Activated CD4-positive, alpha-beta T cell treated with anti-CD3 and anti-CD28 coated beads, Interleukin-2, amount 50 U/mL, for 1 hour (primary cell): ENCODE results near the gene PACRG.

Experiments
- DNase-seq: peaks from one replicate; pipeline ENCODE4 v3.0.0-alpha.2; 2020

Gene PACRG

DNA sequence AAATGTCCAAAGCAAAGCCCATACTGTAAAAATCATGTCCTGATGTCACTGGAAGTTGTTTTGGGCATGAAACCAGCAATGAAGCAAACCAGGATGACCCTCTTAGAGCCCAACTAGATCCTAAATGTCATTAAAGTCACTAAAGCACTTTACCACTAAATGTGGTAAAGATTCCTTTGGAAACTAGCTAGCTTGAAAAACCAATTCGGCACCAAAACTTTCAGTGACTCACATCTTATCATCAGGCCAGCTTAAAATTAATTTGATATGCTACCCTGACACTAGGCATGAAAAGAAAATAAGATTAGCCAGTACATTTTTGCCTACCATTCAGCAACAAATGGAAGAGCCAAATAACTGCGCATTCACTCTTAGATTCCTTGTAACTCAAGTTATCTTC, 145.8 kb downstream of the PACRG start:
- DNase-seq = no peak

GRCh38 chr6:162875070-162875469, 147.3 kb downstream of the PACRG start:
- no peak for DNase-seq

DNA sequence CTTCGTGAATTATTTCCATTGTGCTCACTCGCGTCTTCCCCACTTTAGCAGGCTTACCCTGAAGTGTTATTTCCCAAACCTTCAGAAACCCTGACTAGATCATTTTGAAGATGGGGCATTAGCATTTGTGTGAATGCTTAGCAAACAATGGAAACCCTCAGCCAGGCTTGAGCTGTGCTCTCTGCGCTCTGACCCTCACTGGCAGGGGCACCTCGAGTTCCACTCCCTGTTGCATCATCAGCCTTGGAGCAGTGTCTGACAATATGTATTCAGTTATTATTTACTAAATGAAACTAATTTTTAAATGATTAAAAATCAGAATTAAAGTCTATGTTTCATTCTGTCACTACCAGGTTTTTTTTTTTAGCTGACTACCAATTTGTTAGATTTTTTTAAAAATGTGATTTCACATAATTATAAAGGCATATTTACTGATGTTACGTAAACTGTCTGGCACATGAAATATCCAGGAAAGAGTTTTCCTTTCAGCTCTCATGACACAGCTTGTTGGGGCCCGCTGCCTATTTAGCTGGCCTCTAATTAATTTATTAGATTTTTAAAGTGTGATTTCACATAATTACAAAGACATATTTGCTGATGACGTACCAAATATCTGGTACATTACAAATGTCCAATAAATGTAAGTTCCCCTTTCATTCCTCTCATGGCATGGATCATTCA, 155.2 kb downstream of the PACRG start:
- no peak for DNase-seq

DNA sequence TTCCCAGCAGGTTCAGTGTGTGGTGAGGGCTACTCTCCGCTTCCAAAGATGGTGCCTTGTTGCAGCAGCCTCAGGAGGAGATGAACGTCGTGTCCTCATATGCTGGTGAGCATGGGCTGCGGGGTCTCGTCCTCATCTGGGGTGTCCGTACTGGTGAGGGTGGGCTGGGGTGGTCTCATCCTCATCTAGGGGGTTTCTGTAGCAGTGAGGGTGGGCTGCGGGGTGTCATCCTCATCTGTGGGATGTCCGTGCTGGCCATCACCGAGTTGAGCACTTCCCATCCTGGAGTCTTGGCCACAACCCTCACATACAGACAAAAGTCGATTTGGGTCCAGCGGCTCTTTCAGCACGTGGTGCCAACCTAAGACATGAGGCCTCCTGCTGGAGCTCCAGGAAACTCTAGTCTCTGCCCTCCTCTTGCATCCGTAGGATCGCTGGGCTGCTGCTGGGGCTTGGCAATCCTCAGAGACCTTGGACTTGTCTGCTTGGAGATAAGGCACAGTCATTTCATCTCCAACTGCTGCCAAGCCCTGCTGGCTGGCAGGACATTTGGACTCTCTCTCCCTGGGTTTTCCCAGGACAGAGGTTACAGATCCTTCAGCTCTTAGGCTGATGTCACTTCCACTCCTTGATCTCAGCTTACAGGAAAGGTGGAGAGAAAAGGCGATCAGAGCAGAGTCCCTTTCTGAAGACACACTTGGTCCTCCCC, 160.4 kb downstream of the PACRG start:
- DNase-seq = no peak

DNA sequence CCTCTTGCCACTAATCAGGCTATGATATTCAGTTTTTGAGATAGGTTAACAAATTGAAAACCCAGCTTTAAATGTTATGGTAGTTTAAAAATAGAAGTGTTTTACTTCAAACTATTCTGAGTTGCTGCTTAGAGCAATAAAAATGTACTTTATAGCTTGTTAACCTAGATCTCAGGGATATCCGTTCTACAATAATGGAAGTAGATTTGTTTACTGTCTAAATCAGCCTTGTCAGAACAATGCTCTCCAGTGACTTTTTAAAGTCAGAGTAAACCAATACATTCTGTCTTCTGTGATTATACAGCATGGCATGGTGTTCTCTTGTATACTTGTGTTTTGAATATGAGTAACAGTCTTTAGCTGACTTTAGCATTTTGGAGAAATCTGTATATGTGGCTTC, 161.5 kb downstream of the PACRG start:
- DNase-seq = no peak

DNA sequence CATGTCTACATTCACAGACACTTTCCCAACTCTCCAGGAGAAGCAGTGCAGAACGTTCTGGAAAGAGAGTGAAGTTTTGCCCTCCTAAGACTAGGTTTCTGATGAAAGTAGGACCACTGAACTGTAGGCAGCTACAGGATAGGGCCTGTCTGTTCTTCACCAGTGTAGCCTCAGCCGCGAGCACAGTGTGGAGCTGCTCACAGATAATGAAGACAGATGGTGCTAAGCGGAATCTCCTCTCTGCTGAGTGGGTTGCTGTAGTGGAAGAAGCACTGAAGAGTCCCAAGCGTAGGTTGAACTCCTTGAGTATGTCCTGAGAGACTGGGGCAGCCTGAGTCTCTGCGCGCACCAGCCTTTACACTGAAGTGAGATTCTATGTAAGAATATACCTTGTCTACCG, 170.2 kb downstream of the PACRG start:
- DNase-seq = no peak

DNA sequence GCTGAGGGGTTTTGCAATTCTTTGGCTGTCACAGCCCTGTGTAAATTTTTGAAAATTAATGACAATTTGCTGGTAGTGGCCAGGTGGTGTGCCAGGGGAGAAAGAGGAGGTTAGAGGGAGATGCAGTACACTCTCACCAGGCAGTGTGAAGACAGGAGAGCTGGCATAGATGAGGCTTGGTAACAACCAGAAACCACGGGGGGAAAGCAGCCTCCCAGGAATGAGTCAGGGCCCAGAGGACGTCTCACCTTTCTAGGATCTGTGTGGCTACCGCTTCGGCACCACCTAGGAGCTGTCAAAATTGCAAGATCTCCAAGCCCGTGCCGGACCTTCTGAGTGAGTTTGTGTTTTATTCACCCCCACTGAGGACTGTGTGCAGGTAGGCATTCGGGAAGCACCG, 171.4 kb downstream of the PACRG start:
- no peak for DNase-seq

DNA sequence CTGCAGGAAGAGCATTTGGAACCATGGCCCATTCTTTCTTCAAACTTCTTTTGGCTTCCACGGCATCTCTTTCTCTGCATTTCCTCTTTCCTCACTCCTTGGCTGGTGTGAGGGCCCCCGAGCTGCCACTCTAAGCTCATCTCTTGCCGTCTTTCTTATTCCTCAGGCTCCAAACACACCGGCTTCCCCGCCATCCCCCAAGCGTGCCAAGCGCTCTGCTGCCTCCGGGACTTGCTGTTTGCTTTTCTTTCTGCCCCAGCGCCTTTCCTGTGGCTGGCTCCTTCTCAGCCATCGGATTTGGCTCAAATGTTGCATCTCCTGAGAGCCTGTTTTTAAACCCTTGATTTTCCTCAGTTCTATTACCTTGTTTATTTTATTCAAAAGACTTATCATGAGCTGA, 172.7 kb downstream of the PACRG start:
- DNase-seq = no peak

DNA sequence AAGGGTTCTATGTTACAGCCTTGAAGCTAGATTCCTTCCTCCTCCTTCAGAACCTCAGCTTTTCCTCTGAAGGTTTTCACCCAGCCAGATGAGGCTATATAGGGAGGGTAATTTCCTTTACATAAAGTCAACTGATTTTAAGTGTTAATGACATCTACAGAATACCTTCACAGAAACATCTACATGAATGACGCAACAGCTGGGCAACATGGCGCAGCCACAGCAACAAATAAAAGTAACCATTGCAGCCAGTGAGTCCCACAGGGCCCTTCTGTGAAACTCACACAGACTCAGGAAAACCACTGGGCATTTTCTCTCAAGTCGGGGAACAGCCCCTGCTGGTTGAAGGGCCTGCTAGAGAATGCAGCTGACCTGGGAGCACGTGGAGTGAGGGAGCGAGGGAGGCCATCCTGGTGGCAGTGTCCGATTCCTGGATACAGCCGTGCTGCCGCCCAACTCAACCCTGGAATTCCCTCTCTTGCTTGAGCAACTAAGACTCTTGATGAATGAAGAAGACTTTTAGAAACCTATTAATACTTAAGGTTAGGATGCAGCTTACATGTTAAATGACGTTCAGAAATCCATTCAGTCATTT, 176.4 kb downstream of the PACRG start:
- no peak for DNase-seq

GRCh38 chr6:162906479-162906878, 178.7 kb downstream of the PACRG start:
- DNase-seq = no peak

DNA sequence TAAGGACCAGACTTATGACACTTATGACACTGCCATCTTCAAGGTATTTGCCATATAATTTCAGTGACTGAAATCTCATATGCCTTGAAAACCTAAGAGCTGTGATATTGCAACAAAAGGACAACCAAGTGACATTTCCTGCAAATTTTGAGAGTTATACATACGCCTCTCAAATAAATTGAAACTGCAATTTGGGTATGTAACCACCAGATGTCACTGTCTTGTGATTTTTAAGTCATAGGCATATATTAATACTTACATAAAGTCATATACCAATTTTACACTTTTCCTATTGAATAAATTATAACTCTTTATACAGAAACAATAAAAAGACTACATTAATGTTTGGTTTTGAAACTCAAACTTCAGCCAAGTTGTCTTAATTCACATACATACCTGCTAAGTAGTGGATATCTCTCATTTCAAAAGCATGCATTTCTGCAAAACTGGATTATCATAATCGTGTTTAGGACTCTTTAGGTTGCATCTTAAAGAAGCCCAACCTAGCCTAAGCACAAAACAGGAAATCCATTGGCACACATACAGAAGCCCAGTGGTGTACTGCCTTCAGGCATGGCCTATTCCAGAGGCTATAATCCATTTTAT, 180.2 kb downstream of the PACRG start:
- DNase-seq = no peak

GRCh38 chr6:162913206-162913605, 185.4 kb downstream of the PACRG start:
- no peak for DNase-seq

- no peak for DNase-seq
Observed at GRCh38 chr6:162917506-162917905, 189.7 kb downstream of the PACRG start.

DNA sequence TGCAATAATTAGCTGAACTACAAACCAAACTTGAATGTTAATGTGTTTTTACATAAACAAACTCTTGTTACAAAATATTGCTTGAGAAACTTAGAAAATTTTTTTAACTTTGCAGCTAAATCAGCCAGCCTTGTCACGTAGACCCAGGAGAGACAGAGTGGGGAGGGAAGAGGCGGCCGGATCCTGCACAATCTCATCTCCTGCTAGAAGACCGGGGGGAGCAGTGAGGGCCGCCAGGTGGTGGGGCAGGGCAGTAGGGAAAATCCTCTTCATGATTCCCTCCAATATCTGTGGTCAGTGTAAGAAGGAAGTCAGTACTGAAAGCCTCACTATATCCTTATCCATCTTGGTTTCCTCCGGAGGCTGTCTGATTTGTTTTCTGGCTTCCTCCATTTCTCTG, 193.3 kb downstream of the PACRG start:
- no peak for DNase-seq

DNA sequence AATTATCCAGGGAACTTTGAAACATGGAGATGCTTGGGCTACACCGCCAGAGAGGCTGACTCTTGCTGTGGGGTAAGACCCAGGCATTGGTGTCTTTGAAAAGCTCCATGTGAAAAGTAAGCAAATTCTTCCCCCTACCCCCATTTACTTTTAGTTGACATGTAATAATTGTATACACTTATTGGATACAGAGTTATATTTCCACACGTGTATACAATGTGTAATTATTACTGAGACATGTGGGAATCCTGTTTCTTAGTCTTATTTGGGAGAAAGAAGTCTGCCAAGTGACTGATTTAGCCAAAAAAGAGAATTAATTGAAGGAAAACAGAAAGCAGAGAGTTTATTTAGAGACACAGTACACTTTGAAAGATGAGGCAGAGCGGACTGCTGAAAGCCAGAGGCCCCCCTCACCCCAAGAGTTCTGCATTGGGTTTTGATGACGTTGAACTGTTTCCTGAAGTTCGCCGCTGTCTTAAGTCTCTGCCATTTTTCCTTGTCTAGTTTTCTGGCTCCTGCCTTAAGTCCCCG, 193.8 kb downstream of the PACRG start:
- DNase-seq = no peak

DNA sequence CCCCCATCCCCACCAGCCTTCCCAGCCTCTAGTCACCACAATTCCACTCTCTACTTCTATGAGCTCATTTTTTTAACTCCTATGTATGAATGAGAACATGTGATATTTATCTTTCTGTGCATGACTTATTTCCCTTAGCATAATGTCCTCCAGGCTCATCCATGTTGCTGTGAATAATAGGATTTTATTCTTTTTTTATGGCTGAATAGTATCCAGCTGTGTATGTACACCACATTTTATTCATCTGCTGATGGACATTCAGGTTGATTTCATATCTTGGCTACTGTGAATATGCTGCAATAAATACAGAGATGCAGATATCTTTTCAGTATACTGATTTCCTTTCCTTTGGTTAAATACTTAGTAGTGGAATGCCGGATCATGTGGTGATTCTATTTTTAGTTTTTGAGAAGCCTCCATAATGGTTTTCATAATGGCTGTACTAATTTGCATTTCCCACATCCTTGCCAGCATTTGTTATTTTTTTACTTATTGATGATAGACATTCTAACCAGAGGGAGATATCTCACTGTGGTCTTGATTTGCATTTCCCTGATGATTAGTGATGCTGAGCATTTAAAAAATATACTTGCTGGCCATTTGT, 194.9 kb downstream of the PACRG start:
- no peak for DNase-seq

DNA sequence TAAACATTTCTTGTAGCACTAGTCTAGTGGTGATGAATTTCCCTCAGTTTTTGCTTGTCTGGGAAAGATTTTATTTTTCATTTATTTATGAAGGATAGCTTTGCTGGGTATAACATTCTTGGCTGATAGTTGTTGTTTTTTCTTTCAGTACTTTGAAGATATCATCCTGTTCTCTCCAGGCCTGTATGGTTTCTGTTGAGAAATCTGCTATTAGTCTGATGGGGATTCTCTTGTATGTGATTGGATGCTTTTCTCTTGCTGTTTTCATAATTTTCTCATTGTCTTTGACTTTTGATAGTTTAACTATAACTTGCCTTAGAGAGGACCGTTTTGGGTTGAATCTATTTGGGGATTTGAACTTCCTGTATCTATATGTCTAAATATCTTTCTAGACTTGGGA, 207.1 kb downstream of the PACRG start:
- no peak for DNase-seq

GRCh38 chr6:162940426-162940825, 212.7 kb downstream of the PACRG start:
- DNase-seq = no peak

DNA sequence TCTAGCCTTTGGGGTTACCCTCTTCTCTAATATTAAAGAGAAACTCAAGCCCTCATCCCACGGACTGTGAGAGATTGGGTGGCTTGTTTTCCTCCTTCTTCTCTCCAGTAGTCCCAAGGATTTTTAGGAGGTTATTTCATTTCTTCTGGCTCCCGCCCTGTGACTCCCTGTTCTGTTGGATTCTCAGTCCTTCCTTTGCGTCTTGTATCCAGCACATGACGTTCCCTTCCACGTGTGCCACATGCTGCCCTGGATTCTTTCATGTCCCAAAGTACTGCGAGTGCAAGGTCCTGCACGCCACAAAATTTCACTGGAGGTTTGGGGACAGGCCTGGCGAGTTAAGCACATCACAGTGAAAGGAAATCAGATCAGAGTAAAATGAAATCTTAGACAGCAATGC, 213.4 kb downstream of the PACRG start:
- DNase-seq = no peak

DNA sequence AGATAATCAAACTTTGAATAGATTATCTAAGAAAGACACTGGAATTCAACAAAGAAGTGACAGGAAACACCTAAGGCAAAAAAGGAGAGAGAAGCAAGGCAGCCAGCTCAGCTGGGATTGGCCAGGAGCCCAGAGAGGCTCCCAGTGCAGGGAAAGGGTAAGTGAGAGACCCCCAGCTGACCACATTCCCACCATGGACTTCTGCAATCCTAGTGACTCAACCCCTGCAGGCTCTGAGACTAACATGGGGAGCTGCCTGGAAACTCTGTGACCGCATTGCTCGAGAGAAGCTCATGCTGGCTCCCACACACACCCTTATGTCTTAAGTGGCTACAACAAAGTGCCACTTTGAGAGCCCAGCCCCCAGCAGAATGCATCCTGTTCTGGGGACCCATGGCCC, 215.1 kb downstream of the PACRG start:
- DNase-seq = no peak

- no peak for DNase-seq
Observed at GRCh38 chr6:162943369-162943768, 215.6 kb downstream of the PACRG start.

DNA sequence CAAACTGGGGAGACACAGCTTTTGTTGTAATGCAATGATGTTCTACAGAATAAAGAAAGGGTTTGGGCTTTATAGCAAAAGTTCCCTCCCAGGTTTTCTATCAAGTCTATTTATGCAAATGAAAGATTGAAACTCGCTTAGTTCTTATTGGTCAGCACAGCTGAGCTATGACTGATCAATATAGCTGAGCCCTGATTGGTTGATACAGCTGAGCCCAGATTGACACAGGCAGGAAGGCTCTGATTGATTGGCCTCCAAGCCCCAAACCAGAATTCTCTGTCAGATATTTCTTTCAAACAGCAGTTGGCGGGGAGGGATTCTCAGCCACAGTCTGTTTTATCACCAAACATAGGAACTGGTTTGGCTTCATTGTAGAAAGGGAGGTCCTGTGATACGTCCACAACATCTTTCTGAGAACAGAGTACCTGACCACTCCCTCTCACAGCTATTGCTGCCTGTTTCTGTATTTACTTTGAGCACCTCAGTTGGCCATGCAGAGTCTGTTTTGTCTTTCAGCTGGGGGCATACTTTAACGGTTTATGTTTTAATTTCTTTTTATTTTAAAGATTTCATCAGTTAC, 223.5 kb downstream of the PACRG start:
- DNase-seq = no peak

GRCh38 chr6:162952423-162952822, 224.6 kb downstream of the PACRG start:
- DNase-seq = no peak
